Raji (cell line): ENCODE data around the gene HTR3A.

Experiments used
- POLR2A ChIP-seq: IDR thresholded peaks from 2 replicates; pipeline ENCODE4 v1.6.1; 2011; ENCODE audit warnings: low read depth, low read length, control low read depth; ENCODE audit not compliant: insufficient read depth

Gene HTR3A

DNA sequence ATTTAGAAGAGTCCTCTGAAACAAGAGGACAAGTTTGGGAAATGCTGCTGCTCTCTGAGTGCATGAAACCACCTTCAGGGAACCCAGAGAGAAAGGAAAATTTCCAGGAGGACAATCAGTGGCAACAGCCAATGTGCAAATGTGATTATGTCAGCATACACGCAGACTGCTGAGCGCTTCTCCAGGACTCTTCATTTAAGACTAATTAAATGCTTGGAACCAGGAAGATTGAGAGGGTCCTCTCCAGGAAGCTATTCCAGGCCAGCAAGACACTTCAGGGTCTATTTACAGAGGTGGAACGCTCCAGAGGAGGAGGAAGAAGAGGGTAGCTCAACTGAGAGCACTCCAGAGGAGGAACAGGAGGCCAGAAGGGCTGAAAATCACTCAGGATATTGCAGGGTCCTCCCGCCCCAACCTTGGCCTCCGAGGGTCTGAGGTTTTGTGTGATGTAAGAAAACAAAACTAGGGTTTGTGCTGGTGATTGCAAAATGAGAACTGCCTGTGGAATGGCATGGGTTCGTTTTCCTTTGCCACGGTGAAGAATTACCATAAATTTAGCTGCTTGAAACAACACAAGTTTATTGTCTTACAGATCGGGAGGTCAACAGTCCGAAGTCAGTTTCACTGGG, 14.1 kb upstream of the HTR3A start:
- no peak for TF ChIP-seq POLR2A

DNA sequence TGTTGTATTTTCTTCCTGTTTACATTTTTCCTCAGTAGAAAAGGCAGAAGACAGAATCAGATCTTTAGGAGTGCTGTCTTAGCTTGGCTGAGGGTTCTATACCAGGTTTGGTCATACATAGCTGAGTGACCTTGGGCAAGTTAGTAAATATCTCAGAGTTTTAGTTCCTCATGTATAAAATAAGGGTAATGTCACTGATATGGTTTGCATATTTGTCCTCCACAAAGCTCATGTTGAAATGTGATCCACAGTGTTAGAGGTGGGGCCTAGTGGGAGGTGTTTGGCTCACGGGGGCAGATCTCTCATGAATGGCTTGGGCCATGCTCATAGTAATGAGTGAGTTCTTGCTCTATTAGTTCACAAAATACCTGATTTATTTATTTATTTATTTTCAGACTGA, 7.5 kb upstream of the HTR3A start:
- TF ChIP-seq POLR2A = no peak

DNA sequence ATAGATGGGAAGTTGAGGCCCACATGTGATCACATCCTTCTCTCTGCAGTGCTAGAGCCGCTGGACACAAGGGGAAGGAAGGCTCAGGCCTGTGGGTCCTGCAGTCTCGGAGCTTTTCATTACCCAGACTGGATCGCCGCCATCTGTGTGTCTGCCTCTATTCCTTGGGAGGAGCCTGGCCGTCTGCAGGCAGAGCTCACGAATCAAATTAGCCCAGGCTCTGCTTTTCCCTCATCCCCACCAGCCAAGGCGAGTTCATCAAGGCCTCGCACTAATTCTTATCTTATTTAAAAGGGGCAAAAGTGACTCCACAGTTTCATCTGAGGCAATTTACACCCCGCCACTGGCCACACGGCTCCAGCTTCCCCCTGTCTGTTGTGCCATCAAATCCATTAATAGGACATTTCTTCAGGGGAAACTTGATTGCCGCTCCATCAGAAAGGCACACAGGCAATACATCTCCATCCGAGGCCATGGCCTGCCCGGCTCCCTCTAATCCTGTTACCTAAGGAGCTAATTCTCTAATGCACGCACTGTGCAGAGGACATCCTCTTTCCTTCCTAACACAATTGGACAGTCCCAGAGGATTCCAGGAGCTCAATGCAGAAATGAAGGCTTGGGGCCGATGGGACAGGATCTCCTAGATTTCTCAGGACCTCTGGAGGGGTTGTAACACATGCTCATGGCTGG, 3.3 kb upstream of the HTR3A start:
- no peak for TF ChIP-seq POLR2A

GRCh38 chr11:113977071-113977490, 2.2 kb downstream of the HTR3A start:
- no peak for TF ChIP-seq POLR2A

DNA sequence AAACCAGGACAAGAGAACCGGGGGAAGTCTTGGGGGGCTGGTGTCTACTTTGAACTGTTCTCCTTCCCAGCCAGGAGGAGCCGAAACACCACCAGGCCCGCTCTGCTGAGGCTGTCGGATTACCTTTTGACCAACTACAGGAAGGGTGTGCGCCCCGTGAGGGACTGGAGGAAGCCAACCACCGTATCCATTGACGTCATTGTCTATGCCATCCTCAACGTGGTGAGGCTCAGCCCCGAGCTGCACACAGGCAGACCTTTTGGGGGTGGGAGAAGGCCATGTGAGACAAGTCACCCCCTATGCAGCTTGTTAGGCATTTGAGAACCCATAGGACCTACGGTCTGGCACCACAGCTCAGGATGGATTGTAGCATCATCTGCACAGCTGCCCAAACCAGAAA, 2.8 kb downstream of the HTR3A start:
- no peak for TF ChIP-seq POLR2A

DNA sequence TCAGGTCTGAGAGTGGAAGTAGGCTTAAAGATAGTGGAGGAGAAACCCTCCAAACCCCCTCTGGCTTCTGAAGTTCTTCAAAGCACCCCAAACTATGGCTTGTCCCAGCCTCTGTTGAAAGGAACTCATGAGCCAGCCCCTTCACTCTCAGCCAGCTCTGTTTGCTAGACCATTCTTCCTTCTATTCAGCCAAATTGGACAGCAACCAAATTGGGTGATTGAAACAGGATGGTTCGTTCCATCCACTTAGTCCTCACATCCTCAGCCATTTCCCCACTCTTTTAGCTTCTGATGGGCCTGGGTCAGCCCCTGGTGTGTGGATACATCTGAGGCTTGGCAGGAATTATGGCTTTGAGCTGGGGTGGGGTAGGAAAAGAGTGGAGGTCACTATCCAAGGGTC, 4.5 kb downstream of the HTR3A start:
- TF ChIP-seq POLR2A = no peak

GRCh38 chr11:113980785-113981184, 5.9 kb downstream of the HTR3A start:
- no peak for TF ChIP-seq POLR2A

GRCh38 chr11:113982306-113982705, 7.4 kb downstream of the HTR3A start:
- TF ChIP-seq POLR2A = no peak

DNA sequence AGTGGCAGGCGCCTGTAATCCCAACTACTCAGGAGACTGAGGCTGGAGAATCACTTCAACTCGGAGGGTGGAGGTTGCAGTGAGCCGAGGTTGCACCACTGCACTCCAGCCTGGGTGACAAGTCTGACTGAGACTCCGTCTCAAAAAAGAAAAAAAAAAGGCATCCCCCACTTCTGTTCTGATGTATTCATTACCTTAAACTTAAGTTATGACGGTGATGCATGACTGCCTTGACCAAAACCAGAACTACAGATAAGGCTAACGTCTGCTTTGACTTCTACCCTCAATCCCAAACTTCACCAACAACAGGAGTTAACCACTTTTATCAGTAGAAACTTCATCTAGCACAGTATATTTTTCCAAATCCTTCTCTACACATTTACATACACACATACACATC, 9.9 kb downstream of the HTR3A start:
- no peak for TF ChIP-seq POLR2A

DNA sequence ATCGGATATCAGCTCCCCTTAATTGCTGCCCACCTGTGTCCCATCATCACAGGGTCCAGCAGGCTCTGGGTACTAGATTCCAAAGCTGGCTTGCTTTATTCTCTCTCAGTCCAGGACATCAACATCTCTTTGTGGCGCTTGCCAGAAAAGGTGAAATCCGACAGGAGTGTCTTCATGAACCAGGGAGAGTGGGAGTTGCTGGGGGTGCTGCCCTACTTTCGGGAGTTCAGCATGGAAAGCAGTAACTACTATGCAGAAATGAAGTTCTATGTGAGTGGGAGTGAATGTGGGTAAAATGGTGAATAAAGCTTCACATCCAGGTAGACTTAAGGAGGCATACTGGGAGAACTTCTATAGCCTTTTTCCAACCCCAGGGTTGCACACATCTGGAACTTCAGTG, 11.0 kb downstream of the HTR3A start:
- TF ChIP-seq POLR2A = no peak

- no peak for TF ChIP-seq POLR2A
Measured at GRCh38 chr11:113986351-113987140, 11.6 kb downstream of the HTR3A start.

- TF ChIP-seq POLR2A = no peak
Measured at GRCh38 chr11:113989381-113989780, 14.5 kb downstream of the HTR3A start.

GRCh38 chr11:113989916-113990315, 15.0 kb downstream of the HTR3A start:
- no peak for TF ChIP-seq POLR2A

- no peak for TF ChIP-seq POLR2A
Measured at GRCh38 chr11:113991170-113991569, 16.3 kb downstream of the HTR3A start.

DNA sequence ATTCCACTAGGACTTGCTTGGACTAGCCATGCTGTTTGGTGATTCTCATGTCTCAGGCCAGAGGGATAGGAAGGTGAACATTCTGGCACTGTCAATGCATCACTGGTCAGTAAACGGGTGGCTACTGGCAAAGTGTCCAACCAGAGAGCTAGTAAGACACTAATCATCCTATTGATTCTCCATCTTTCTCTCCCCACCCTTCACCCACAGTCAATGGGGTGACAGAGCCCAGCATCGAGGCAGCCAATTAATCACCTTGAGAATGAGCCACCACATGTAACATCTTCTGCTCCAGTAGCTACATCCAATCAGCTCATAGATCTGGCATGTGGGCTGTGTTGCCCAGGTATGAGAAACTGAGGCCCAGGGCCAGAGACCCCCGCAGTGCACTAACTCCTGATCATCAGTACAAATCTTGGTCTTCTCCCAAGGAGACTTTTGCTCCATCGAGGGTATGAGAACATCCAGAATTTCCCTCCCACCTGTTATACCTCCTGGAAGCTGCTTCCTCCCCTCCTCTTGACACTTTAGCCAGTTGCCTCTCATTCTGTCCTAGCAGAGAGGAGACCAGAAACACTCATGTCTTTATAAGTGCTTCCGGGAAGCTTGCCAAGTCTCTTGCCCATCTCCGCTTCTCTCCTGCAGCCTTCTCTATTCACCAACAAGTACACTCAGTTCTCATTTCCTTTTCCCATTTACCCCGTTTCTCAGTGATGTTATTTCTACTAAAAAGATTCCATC, 17.0 kb downstream of the HTR3A start:
- no peak for TF ChIP-seq POLR2A
